Stimulated activated CD8-positive, alpha-beta memory T cell treated with anti-CD3 and anti-CD28 coated beads, Interleukin-15, amount 100 ng/mL, for 48 hours (primary cell): Measurements from ENCODE around the gene TIAM2.
"Not testable (repeated sequence)": the region's sequence is repeated elsewhere in the genome, so short reads cannot be mapped to it uniquely, and the experiment has no call there.

Source experiments
- DNase-seq, 2 donors: peaks; one replicate each; pipeline ENCODE4 v3.0.0-alpha.2; 2020; ENCODE audit warnings: low read depth in 2 of 2

Gene TIAM2

GRCh38 chr6:154989448-154989847 is 5.7 kb upstream of the TIAM2 start:
- no peak for DNase-seq

GRCh38 chr6:154991207-154991606 is 3.9 kb upstream of the TIAM2 start:
- DNase-seq, result no peak

- DNase-seq, result no peak
Observed at GRCh38 chr6:154993026-154993425, 2.1 kb upstream of the TIAM2 start.

GRCh38 chr6:154993710-154994109 is 1.4 kb upstream of the TIAM2 start:
- DNase-seq, result no peak

GRCh38 chr6:154994836-154995253 is 270 bp upstream of the TIAM2 start:
- no peak for DNase-seq

- no peak for DNase-seq
Observed at GRCh38 chr6:154996016-154996590, 988 bp downstream of the TIAM2 start.

GRCh38 chr6:154996841-154997311 is 1.8 kb downstream of the TIAM2 start:
- no peak for DNase-seq

GRCh38 chr6:154998855-154999254 is 3.7 kb downstream of the TIAM2 start:
- no peak for DNase-seq

GRCh38 chr6:155001482-155001881 is 6.4 kb downstream of the TIAM2 start:
- no peak for DNase-seq

GRCh38 chr6:155001934-155002333 is 6.8 kb downstream of the TIAM2 start:
- no peak for DNase-seq

- no peak for DNase-seq
Observed at GRCh38 chr6:155003476-155003875, 8.4 kb downstream of the TIAM2 start.

- no peak for DNase-seq
Observed at GRCh38 chr6:155004017-155004416, 8.9 kb downstream of the TIAM2 start.

- DNase-seq, result no peak
Observed at GRCh38 chr6:155004576-155005372, 9.7 kb downstream of the TIAM2 start.

GRCh38 chr6:155008625-155009024 is 13.5 kb downstream of the TIAM2 start:
- no peak for DNase-seq

- DNase-seq, result no peak
Observed at GRCh38 chr6:155010940-155011339, 15.8 kb downstream of the TIAM2 start.

GRCh38 chr6:155011809-155012291 is 16.7 kb downstream of the TIAM2 start:
- DNase-seq, result no peak

GRCh38 chr6:155013457-155013876 is 18.4 kb downstream of the TIAM2 start:
- no peak for DNase-seq

GRCh38 chr6:155014137-155014536 is 19.0 kb downstream of the TIAM2 start:
- no peak for DNase-seq

GRCh38 chr6:155014670-155015300 is 19.7 kb downstream of the TIAM2 start:
- DNase-seq, result no peak

- not testable (repeated sequence) for DNase-seq
Observed at GRCh38 chr6:155018415-155018814, 23.3 kb downstream of the TIAM2 start.

- DNase-seq, result no peak
Observed at GRCh38 chr6:155021680-155022079, 26.6 kb downstream of the TIAM2 start.

- DNase-seq, result no peak
Observed at GRCh38 chr6:155022721-155023120, 27.6 kb downstream of the TIAM2 start.

- no peak for DNase-seq
Observed at GRCh38 chr6:155023717-155024116, 28.6 kb downstream of the TIAM2 start.
